ENCODE measurements around the gene MAP4K3. TPM values are rescaled to one million over a fixed set of nuclear protein-coding genes. Genes with fewer than 3 reads are reported as not detected.
A peak's percentile ranks its signal among the peaks of the same experiment; 100 is the strongest.

Gene MAP4K3
- total RNA-seq, 1 donor from 2014 or later: 58.1 TPM

DNA sequence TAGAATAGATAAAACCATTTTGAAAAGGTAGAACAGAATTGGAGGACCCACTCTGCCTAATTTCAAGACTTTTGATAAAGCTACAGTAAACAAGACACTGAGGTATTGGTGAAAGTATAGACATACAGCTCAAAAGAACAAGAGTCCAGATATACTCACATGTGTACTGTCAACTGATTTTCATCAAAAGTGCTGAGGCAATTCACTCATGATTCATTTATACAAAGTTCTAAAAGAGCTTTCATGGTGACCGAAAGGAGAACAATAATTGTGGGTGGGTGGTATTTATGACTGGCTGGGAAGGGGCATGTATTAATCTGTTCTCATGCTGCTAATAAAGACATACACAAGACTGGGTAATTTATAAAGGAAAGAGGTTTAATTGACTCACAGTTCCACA is 7.3 kb downstream of the MAP4K3 start:
- H4K20me1 ChIP-seq (ENCODE audit: insufficient read depth, low read length): peaks cover 70% of the 10 kb centered on the region

DNA sequence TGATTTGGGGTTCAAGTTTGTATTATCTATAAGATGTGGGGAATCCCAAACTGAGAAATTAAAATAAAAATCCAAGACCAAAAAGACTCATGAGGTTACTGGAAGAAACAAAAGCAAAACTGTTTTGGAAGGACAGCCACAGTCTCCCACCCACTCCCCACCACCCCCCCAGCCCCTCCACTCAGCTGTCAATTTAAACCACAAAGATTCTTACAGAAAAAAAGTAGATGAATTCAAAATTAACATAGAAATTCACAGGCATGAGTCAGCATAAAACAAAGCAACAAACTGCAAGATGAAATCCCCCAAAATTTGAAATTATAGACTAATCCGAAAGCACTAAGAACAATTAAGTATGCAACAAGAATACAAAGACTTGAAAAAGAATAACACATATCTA is 12.1 kb downstream of the MAP4K3 start:
- peaks cover 61% of the 10 kb centered on the region for H4K20me1 ChIP-seq (ENCODE audit: insufficient read depth, low read length)
- peaks cover 99% of the 10 kb centered on the region for H3K79me2 ChIP-seq (ENCODE audit: insufficient read depth, low read length)
- FAIRE-seq: no peak
- TF ChIP-seq, protein P1, sequence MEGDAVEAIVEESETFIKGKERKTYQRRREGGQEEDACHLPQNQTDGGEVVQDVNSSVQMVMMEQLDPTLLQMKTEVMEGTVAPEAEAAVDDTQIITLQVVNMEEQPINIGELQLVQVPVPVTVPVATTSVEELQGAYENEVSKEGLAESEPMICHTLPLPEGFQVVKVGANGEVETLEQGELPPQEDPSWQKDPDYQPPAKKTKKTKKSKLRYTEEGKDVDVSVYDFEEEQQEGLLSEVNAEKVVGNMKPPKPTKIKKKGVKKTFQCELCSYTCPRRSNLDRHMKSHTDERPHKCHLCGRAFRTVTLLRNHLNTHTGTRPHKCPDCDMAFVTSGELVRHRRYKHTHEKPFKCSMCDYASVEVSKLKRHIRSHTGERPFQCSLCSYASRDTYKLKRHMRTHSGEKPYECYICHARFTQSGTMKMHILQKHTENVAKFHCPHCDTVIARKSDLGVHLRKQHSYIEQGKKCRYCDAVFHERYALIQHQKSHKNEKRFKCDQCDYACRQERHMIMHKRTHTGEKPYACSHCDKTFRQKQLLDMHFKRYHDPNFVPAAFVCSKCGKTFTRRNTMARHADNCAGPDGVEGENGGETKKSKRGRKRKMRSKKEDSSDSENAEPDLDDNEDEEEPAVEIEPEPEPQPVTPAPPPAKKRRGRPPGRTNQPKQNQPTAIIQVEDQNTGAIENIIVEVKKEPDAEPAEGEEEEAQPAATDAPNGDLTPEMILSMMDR (IDR thresholded peaks at IDR 0.05; ENCODE audit: insufficient read depth, low read depth, low read length): no peak
- H3K27me3 Mint-ChIP-seq (ENCODE audit: low read depth, unreplicated experiment): no peaks in the 10 kb centered on the region
- no peaks in the 10 kb centered on the region for H3K27me3 ChIP-seq (ENCODE audit: insufficient read depth, low read length)
- H3K9me3 ChIP-seq (ENCODE audit: insufficient read depth, low read depth, low read length): no peaks in the 10 kb centered on the region
- H3K36me3 Mint-ChIP-seq (ENCODE audit: low read depth, unreplicated experiment): peaks cover 2% of the 10 kb centered on the region
- DNase-seq (ENCODE audit: low read depth): no peak
- H3K36me3 ChIP-seq (ENCODE audit: insufficient read depth, low read length): no peaks in the 10 kb centered on the region
- no peak overlapping the region for H3K27ac ChIP-seq (ENCODE audit: low read depth, low read length)
- H2AFZ ChIP-seq (ENCODE audit: low read depth, low read length): no peak overlapping the region
- H3K4me2 ChIP-seq (ENCODE audit: low read length): no peak overlapping the region
- no peaks in the 10 kb centered on the region for H3K9me3 Mint-ChIP-seq (ENCODE audit: unreplicated experiment)
- peak overlapping the region; percentile 66 for H3K27ac Mint-ChIP-seq (ENCODE audit: unreplicated experiment)
- H3K4me1 ChIP-seq (ENCODE audit: insufficient read depth, low read length): no peaks in the 10 kb centered on the region
- no peak overlapping the region for H3K4me3 Mint-ChIP-seq (ENCODE audit: unreplicated experiment)
- no peak overlapping the region for H3K4me3 ChIP-seq (ENCODE audit: insufficient read depth, low read depth, low read length)
- no peak overlapping the region for H3K9ac ChIP-seq (ENCODE audit: low read length)
- H3K4me1 Mint-ChIP-seq (ENCODE audit: low read depth, unreplicated experiment): peaks cover 34% of the 10 kb centered on the region

More for the DNA sequence above, 7.3 kb downstream of the MAP4K3 start:
- no peak overlapping the region for H3K4me2 ChIP-seq (ENCODE audit: low read length)
- H3K79me2 ChIP-seq (ENCODE audit: insufficient read depth, low read length): peaks cover 99% of the 10 kb centered on the region
- H3K4me1 Mint-ChIP-seq (ENCODE audit: low read depth, unreplicated experiment): peaks cover 64% of the 10 kb centered on the region
- no peaks in the 10 kb centered on the region for H3K9me3 ChIP-seq (ENCODE audit: insufficient read depth, low read depth, low read length)
- FAIRE-seq (no peak), DNase-seq (ENCODE audit: low read depth) (no peak)
- no peak overlapping the region for H3K4me3 Mint-ChIP-seq (ENCODE audit: unreplicated experiment)
- TF ChIP-seq, protein P1 (IDR thresholded peaks at IDR 0.05; ENCODE audit: insufficient read depth, low read depth, low read length): no peak
- no peak for TF ChIP-seq EZH2 (IDR thresholded peaks at IDR 0.05; ENCODE audit: insufficient read depth, low read length)
- H3K27me3 Mint-ChIP-seq (ENCODE audit: low read depth, unreplicated experiment): no peaks in the 10 kb centered on the region
- peaks cover 6% of the 10 kb centered on the region for H3K4me1 ChIP-seq (ENCODE audit: insufficient read depth, low read length)
- H3K27ac ChIP-seq (ENCODE audit: low read depth, low read length): no peak overlapping the region
- H3K4me3 ChIP-seq (ENCODE audit: insufficient read depth, low read depth, low read length): no peak overlapping the region
- H3K9ac ChIP-seq (ENCODE audit: low read length): no peak overlapping the region
- H3K36me3 ChIP-seq (ENCODE audit: insufficient read depth, low read length): no peaks in the 10 kb centered on the region
- H2AFZ ChIP-seq (ENCODE audit: low read depth, low read length): no peak overlapping the region
- H3K36me3 Mint-ChIP-seq (ENCODE audit: low read depth, unreplicated experiment): peaks cover 2% of the 10 kb centered on the region
- H3K27me3 ChIP-seq (ENCODE audit: insufficient read depth, low read length): no peaks in the 10 kb centered on the region
- H3K27ac Mint-ChIP-seq (ENCODE audit: unreplicated experiment): no peak overlapping the region
- no peaks in the 10 kb centered on the region for H3K9me3 Mint-ChIP-seq (ENCODE audit: unreplicated experiment)

DNA sequence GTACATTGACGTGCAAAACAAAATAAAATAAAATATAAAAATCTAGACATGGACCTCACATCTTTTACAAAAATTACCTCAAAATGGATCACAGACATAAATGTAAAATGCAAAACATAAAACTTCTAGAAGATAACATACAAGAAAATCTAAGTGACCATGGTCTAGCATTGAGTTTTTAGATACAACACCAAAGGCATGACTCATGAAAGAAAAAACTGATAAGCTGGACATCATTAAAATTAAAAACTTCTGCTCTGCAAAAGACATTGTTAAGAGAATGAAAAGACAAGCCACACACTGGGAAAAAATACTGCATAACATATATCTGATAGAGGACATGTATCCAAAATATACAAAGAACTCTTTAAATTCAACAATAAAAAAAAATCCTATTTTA is 14.4 kb downstream of the MAP4K3 start:
- peaks cover 99% of the 10 kb centered on the region for H3K79me2 ChIP-seq (ENCODE audit: insufficient read depth, low read length)
- Mint-ChIP-seq H3K27me3 (ENCODE audit: low read depth, unreplicated experiment) (no peaks in the 10 kb centered on the region), H3K9me3 (ENCODE audit: unreplicated experiment) (no peaks in the 10 kb centered on the region), H3K36me3 (ENCODE audit: low read depth, unreplicated experiment) (peaks cover 2% of the 10 kb centered on the region), H3K4me3 (ENCODE audit: unreplicated experiment) (no peak overlapping the region), H3K4me1 (ENCODE audit: low read depth, unreplicated experiment) (peaks cover 39% of the 10 kb centered on the region), H3K27ac (ENCODE audit: unreplicated experiment) (no peak overlapping the region)
- no peak overlapping the region for H3K4me3 ChIP-seq (ENCODE audit: insufficient read depth, low read depth, low read length)
- no peak overlapping the region for H3K4me2 ChIP-seq (ENCODE audit: low read length)
- no peaks in the 10 kb centered on the region for H3K9me3 ChIP-seq (ENCODE audit: insufficient read depth, low read depth, low read length)
- H2AFZ ChIP-seq (ENCODE audit: low read depth, low read length): no peak overlapping the region
- H3K27me3 ChIP-seq (ENCODE audit: insufficient read depth, low read length): no peaks in the 10 kb centered on the region
- no peaks in the 10 kb centered on the region for H3K36me3 ChIP-seq (ENCODE audit: insufficient read depth, low read length)
- H3K4me1 ChIP-seq (ENCODE audit: insufficient read depth, low read length): peaks cover 3% of the 10 kb centered on the region
- FAIRE-seq (no peak), DNase-seq (ENCODE audit: low read depth) (no peak)
- no peak overlapping the region for H3K9ac ChIP-seq (ENCODE audit: low read length)
- TF ChIP-seq EZH2 (IDR thresholded peaks at IDR 0.05; ENCODE audit: insufficient read depth, low read length): no peak
- TF ChIP-seq, protein P1 (IDR thresholded peaks at IDR 0.05; ENCODE audit: insufficient read depth, low read depth, low read length): no peak
- H3K27ac ChIP-seq (ENCODE audit: low read depth, low read length): no peak overlapping the region
- peaks cover 69% of the 10 kb centered on the region for H4K20me1 ChIP-seq (ENCODE audit: insufficient read depth, low read length)

Measured in astrocyte (in vitro differentiated cells and primary cell).